AG04450 (cell line): ENCODE data around the gene MBTPS1. TPM values are rescaled to one million over a fixed set of nuclear protein-coding genes. Genes with fewer than 3 reads are reported as not detected.
A peak's percentile ranks its signal among the peaks of the same experiment; 100 is the strongest.

ENCODE experiments used
- CTCF ChIA-PET: fragments of 300-600, 350-600 bp; formaldehyde crosslinking; extraction: SDS; loops from one replicate; lab custom pipeline; 2022; ENCODE audit warnings: antibody characterized with exemption, inconsistent platforms; lab: Charles Lee
- POLR2A ChIA-PET: fragments of 350-600 bp; formaldehyde crosslinking; extraction: SDS; loops from one replicate; lab custom pipeline; 2021; ENCODE audit warnings: antibody characterized with exemption, inconsistent platforms; lab: Yijun Ruan, JAX
- DNase-seq: peaks from one replicate; pipeline ENCODE4 v3.0.0-alpha.2; 2011; ENCODE audit warnings: low read depth, low spot score
- H3K27ac ChIP-seq: one replicate; pipeline ENCODE4 v1.5.1; 2012; ENCODE audit warnings: low read depth, low read length, control low read depth
- H3K27me3 ChIP-seq: one replicate; pipeline ENCODE4 v1.6.0; 2012; ENCODE audit warnings: low read length; ENCODE audit not compliant: control insufficient read depth, insufficient read depth
- H3K4me3 ChIP-seq: 2 replicates; pipeline ENCODE4 v1.5.1; 2011; ENCODE audit warnings: mild to moderate bottlenecking, low read depth, low read length, control low read depth
- H3K9me3 ChIP-seq: 2 replicates; pipeline ENCODE4 v1.5.1; 2012; ENCODE audit warnings: low read length; ENCODE audit not compliant: control insufficient read depth, insufficient read depth
- polyA plus RNA-seq: library from polyadenylated mRNA; depleted of rRNA; stranded (reverse); fragments of >200 nt; gene quantifications from 2 replicates; pipeline ENCODE4 v1.2.3, GENCODE V29; 2011
- TF ChIP-seq, protein P1 (sequence below): IDR thresholded peaks from 2 replicates; pipeline ENCODE4 v1.5.1; 2011; ENCODE audit warnings: low read depth, low read length, control low read depth, inconsistent platforms

The MBTPS1 gene
- polyA plus RNA-seq, 1 experiment: 116 TPM

DNA sequence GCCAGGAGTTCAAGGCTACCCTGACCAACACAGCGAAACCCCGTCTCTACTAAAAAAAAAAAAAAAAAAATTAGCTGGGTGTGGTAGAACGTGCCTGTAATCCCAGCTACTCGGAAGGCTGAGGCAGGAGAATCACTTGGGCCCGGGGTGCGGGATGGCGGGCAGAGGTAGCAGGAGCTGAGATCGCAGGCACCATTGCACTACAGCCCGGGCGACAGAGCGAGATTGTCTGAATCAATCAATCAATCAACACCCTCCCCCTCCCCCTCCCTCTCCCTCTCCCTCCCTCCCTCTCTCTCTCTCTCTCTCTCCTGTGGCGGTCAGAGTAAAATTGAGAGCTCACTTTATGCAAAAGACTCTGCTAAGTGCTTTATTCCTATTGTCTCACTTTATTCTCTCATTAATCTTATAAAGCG, 27.1 kb upstream of the MBTPS1 start:
- no peak for DNase-seq
- CTCF ChIA-PET: interaction anchor here (0.6 to 1.0 kb wide), 4 partner anchors 10 to 345 kb away, joined by 3 to 6 read pairs (median 4); partner anchors contain the start of gene TAF1C

DNA sequence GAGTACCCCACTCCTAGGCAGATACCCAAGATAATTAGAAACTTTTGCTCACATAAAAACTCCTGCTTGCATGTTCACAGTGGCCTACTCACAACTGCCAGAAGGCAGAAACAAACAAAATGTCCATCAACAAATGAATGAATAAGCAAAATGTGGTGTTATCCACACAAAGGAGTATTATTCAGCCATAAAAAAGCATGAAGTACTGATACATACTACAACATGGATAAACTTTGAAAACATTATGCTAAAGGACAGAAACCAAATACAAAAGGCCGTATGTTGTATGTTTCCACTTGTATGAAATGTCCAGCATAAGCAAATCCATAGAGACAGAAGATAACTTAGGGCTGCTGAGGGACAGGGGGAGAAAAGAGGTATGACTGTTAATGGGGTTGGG, 26.3 kb upstream of the MBTPS1 start:
- POLR2A ChIA-PET: no interaction called here
- CTCF ChIA-PET: interaction anchor here (0.9 kb wide), 1 partner anchor 11 kb away, joined by 3 read pairs; no protein-coding TSS in a partner anchor
- TF ChIP-seq, protein P1, sequence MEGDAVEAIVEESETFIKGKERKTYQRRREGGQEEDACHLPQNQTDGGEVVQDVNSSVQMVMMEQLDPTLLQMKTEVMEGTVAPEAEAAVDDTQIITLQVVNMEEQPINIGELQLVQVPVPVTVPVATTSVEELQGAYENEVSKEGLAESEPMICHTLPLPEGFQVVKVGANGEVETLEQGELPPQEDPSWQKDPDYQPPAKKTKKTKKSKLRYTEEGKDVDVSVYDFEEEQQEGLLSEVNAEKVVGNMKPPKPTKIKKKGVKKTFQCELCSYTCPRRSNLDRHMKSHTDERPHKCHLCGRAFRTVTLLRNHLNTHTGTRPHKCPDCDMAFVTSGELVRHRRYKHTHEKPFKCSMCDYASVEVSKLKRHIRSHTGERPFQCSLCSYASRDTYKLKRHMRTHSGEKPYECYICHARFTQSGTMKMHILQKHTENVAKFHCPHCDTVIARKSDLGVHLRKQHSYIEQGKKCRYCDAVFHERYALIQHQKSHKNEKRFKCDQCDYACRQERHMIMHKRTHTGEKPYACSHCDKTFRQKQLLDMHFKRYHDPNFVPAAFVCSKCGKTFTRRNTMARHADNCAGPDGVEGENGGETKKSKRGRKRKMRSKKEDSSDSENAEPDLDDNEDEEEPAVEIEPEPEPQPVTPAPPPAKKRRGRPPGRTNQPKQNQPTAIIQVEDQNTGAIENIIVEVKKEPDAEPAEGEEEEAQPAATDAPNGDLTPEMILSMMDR: no peak
- Histone ChIP-seq H3K9me3 (no peaks in the 10 kb centered on the region; the same call in 1 of the 2 replicates), H3K27ac (no peak overlapping the region), H3K27me3 (peaks cover 7% of the 10 kb centered on the region), H3K4me3 (no peak overlapping the region)
- no peak for DNase-seq

More for the DNA sequence above, 27.1 kb upstream of the MBTPS1 start:
- TF ChIP-seq, protein P1: no peak
- Histone ChIP-seq H3K27me3 (peaks cover 7% of the 10 kb centered on the region), H3K4me3 (peak overlapping the region; percentile 80), H3K9me3 (no peaks in the 10 kb centered on the region; the same call in 1 of the 2 replicates), H3K27ac (no peak overlapping the region)
- POLR2A ChIA-PET: no interaction called here

DNA sequence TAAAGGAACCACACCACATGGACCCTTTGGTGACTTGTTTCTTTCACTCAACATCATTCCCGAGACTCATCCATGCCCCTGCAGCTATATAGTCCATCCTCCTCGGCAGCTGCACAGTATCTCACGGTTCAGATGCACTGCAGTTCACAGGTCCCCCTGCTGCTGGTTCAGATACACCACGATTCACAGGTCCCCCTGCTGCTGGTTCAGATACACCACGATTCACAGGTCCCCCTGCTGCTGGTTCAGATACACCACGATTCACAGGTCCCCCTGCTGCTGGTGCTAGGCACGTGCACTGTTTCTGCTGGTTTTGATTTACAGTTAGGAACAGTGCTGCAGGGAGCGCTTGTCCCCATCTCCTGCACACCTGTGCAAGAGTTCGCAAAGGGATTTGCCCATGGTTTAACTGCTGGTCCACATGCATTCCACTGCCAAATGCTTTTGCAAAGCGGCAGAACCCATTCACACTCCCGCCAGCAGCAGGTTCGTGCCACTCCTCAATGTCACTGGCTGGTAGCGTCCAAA, 24.5 kb upstream of the MBTPS1 start:
- TF ChIP-seq, protein P1: no peak
- CTCF ChIA-PET: no interaction called here
- Histone ChIP-seq H3K27me3 (peaks cover under 1% of the 10 kb centered on the region), H3K9me3 (no peaks in the 10 kb centered on the region; the same call in 1 of the 2 replicates), H3K27ac (no peak overlapping the region), H3K4me3 (no peak overlapping the region)
- POLR2A ChIA-PET: interaction anchor here (0.8 kb wide), 1 partner anchor 83 kb away, joined by 5 read pairs; no protein-coding TSS in a partner anchor
- DNase-seq: no peak

GRCh38 chr16:84139628-84140258, 23.0 kb upstream of the MBTPS1 start:
- Histone ChIP-seq H3K27ac (no peak overlapping the region), H3K9me3 (no peaks in the 10 kb centered on the region; the same call in 1 of the 2 replicates), H3K27me3 (no peaks in the 10 kb centered on the region), H3K4me3 (no peak overlapping the region)
- TF ChIP-seq, protein P1: no peak
- CTCF ChIA-PET: interaction anchor here (1.0 kb wide), 1 partner anchor 35 kb away, joined by 4 read pairs; no protein-coding TSS in a partner anchor
- DNase-seq: no peak
- POLR2A ChIA-PET: interaction anchor here (0.5 kb wide), 1 partner anchor 9 kb away, joined by 5 read pairs; no protein-coding TSS in a partner anchor
